Aorta (tissue), 5 donors: ENCODE results near the gene RGS19. TPM values are rescaled to one million over a fixed set of nuclear protein-coding genes. Genes with fewer than 3 reads are reported as not detected.
A peak's percentile ranks its signal among the peaks of the same experiment; 100 is the strongest.

ENCODE experiments used
- ATAC-seq: fragments of 200-7000 bp; cut with Tn5 transposase; one replicate; pipeline ENCODE4 v1.9.1; 2022; ENCODE audit warnings: moderate library complexity; ENCODE audit not compliant: low FRiP score
- DNase-seq, 2 donors: peaks; one replicate each; pipeline ENCODE4 v3.0.0-alpha.2; 2020
- H3K27ac ChIP-seq, 2 donors: one replicate each; pipeline ENCODE4 v1.5.1; 2013; ENCODE audit warnings: low read length in 2 of 2, mild to moderate bottlenecking in 2 of 2, moderate library complexity in 2 of 2, control low read depth in 1 of 2, inconsistent platforms in 1 of 2, low read depth in 1 of 2
- H3K27me3 ChIP-seq, 2 donors: one replicate each; pipeline ENCODE4 v1.6.1; 2013; ENCODE audit warnings: control low read depth in 1 of 2, low read length in 1 of 2, mild to moderate bottlenecking in 1 of 2, moderate library complexity in 1 of 2; ENCODE audit not compliant: insufficient read depth in 2 of 2, control insufficient read depth in 1 of 2
- H3K36me3 ChIP-seq, 2 donors: one replicate each; pipeline ENCODE4 v1.6.1; 2013; ENCODE audit warnings: control low read depth in 1 of 2, low read length in 1 of 2, mild to moderate bottlenecking in 1 of 2; ENCODE audit not compliant: insufficient read depth in 2 of 2, control insufficient read depth in 1 of 2
- H3K4me1 ChIP-seq, 2 donors: one replicate each; pipeline ENCODE4 v1.6.1; 2013; ENCODE audit warnings: low read length in 2 of 2, control low read depth in 1 of 2, mild to moderate bottlenecking in 1 of 2, moderate library complexity in 1 of 2; ENCODE audit not compliant: insufficient read depth in 2 of 2, control insufficient read depth in 1 of 2
- H3K4me3 ChIP-seq, 2 donors: one replicate each; pipeline ENCODE4 v1.5.1; 2013; ENCODE audit warnings: low read length in 2 of 2, control low read depth in 1 of 2, mild to moderate bottlenecking in 1 of 2
- H3K9me3 ChIP-seq: one replicate; pipeline ENCODE4 v1.6.1; 2013; ENCODE audit warnings: mild to moderate bottlenecking, low read length; ENCODE audit not compliant: control insufficient read depth
- WGBS, 2 donors: extraction: QIAGEN DNeasy Blood & Tissue Kit; methylation state at CpG; one replicate each; pipeline ENCODE4 v1.1.7; 2013; 5-methylcytosine and 5-hydroxymethylcytosine counted together
- intact Hi-C, 2 donors: fragments of 100-400 bp; cut with DNase I; formaldehyde crosslinking; loops; one replicate each; pipeline versions ENCODE4 v1.14.2 to v1.15.0; 2022
- polyA plus RNA-seq, 2 donors: library from polyadenylated mRNA; stranded (reverse); fragments of 200-250 nt; gene quantifications; one replicate each; pipeline ENCODE4 v1.2.3, GENCODE V29; 2013
- total RNA-seq, 2 donors: library from RNA; stranded (reverse); fragmentation: NEBNext Ultra II Directional; extraction: Animal tissue kit (Norgen Biotek cat#: 25700); gene quantifications; one replicate each; pipeline ENCODE4 v1.2.1, GENCODE V29; 2021
- donor health status: healthy with polysubstance abuse.
- donor health status: Bipolar disorder and iron deficiency.
- donor health status: DM: no; HTN: no; CAD: no.
- donor health status: DM: no; HTN: no; CAD: no.
- donor health status: DM: yes; HTN: yes; CAD: no.

Gene RGS19
- total and polyA plus RNA-seq, 4 donors, result 10.8 to 23.8 (median 19.6) TPM

DNA sequence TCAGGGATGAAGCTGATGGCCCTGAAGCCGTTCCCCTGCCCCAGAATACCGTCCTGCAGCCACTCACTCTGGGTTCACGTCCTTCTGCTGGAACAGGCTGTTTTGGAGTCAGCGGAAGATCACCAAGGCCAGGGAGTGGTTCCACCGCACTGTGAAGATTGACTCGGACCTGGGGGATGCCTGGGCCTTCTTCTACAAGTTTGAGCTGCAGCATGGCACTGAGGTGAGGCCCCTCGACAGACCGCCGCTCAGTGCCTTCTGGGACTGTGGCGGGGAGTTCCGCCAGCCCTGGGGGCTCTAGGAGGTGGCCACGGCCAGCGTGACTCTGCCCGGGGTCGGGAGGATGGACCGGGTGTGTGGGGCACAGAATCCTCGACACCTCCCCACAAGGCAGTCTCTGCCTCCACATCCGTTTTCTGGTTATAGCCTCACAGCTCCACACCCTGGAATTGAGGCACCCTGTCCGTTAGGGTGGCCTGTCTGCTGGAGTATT, 47.5 kb downstream of the RGS19 start:
- Histone ChIP-seq H3K4me1 (no peaks in the 10 kb centered on the region), H3K27ac (no peak overlapping the region), H3K9me3 (no peaks in the 10 kb centered on the region), H3K4me3 (no peak overlapping the region), H3K27me3 (no peaks in the 10 kb centered on the region), H3K36me3 (peaks cover 0 to 17% of the 10 kb centered on the region in 2 donors)
- no peak for DNase-seq
- intact Hi-C loops, result no loop called here
- no peak for ATAC-seq
- WGBS, 2 donors, result 95% methylated on average over 15 to 19 of the region's 19 CpGs

DNA sequence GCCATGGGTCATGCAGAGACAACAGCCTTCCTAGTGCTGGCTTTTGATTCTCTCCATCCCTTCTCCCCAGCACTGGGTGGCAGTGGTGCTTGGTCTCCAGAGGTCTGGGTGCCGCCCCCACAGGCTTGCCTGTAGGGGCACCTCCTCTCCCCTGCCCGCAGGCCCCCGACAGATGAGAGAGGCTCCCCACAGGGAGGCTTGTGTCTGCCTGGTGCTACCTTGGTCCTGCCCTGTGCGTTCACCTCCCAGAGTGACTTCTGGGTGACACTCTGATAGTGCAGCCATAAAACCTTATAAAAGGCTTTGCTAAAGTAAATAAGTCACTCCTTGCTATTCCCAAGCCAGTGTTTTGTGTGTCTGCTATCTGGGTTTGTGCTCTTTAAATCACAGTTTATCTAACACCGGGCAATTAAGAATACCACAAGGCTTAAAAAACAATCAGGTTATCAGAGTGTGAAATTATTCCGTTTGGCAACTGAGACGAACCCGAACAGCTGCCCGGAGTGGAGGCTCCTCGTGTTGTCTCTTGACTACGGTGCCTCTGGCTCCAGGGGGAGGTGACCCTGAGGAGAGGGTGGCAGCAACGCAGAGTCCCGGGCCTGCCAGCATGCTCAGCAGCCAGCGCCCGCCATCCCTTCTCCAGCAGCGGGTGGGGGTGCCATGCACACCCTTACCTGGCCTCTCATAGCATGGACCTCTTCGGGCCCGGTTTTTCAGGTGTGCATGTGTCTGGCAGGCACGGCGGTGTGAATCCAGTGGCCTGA, 48.8 kb downstream of the RGS19 start:
- no peaks in the 10 kb centered on the region for H3K4me1 ChIP-seq
- peaks cover 0 to 20% of the 10 kb centered on the region in 2 donors for H3K36me3 ChIP-seq
- DNase-seq, result peak in 1 of 2 donors; percentile 22
- 89 to 94% methylated on average over 20 of the region's 20 CpGs for WGBS, 2 donors
- ATAC-seq, result no peak
- H3K27ac ChIP-seq, result no peak overlapping the region
- no peaks in the 10 kb centered on the region for H3K27me3 ChIP-seq
- H3K9me3 ChIP-seq, result no peaks in the 10 kb centered on the region
- no peak overlapping the region for H3K4me3 ChIP-seq
- intact Hi-C loops, result no loop called here

GRCh38 chr20:64029293-64030117, 49.8 kb downstream of the RGS19 start:
- no peak overlapping the region for H3K27ac ChIP-seq
- intact Hi-C loops, result no loop called here
- no peak overlapping the region for H3K4me3 ChIP-seq
- 93 to 95% methylated on average over 36 to 38 of the region's 38 CpGs for WGBS, 2 donors
- no peak for ATAC-seq
- no peaks in the 10 kb centered on the region for H3K4me1 ChIP-seq
- peaks cover 0 to 20% of the 10 kb centered on the region in 2 donors for H3K36me3 ChIP-seq
- no peak for DNase-seq
- H3K9me3 ChIP-seq, result no peaks in the 10 kb centered on the region
- H3K27me3 ChIP-seq, result no peaks in the 10 kb centered on the region

- DNase-seq, result no peak
- no peak for ATAC-seq
- Histone ChIP-seq H3K9me3 (no peaks in the 10 kb centered on the region), H3K4me3 (no peak overlapping the region), H3K27ac (no peak overlapping the region), H3K36me3 (peaks cover 0 to 20% of the 10 kb centered on the region in 2 donors), H3K27me3 (no peaks in the 10 kb centered on the region), H3K4me1 (no peaks in the 10 kb centered on the region)
- intact Hi-C loops, result no loop called here
- 49 to 51% methylated on average over 24 of the region's 24 CpGs for WGBS, 2 donors
Observed at GRCh38 chr20:64027981-64028685, 51.2 kb downstream of the RGS19 start.

- no peaks in the 10 kb centered on the region for H3K4me1 ChIP-seq
- WGBS, 2 donors, result 92 to 94% methylated on average over 29 of the region's 29 CpGs
- no peak for ATAC-seq
- H3K36me3 ChIP-seq, result peaks cover 3 to 16% of the 10 kb centered on the region in 2 donors
- intact Hi-C loops, result no loop called here
- no peak overlapping the region for H3K27ac ChIP-seq
- no peaks in the 10 kb centered on the region for H3K9me3 ChIP-seq
- no peak overlapping the region for H3K4me3 ChIP-seq
- no peaks in the 10 kb centered on the region for H3K27me3 ChIP-seq
- DNase-seq, result peak in 1 of 2 donors; percentile 41
Observed at GRCh38 chr20:64025826-64026412, 53.4 kb downstream of the RGS19 start.

- no peaks in the 10 kb centered on the region for H3K9me3 ChIP-seq
- WGBS, 2 donors, result 93 to 95% methylated on average over 18 of the region's 18 CpGs
- intact Hi-C loops, result no loop called here
- no peak overlapping the region for H3K27ac ChIP-seq
- no peak overlapping the region for H3K4me3 ChIP-seq
- DNase-seq (peak in 1 of 2 donors; percentile 19), ATAC-seq (no peak)
- H3K27me3 ChIP-seq, result no peaks in the 10 kb centered on the region
- peaks cover 3 to 14% of the 10 kb centered on the region in 2 donors for H3K36me3 ChIP-seq
- no peaks in the 10 kb centered on the region for H3K4me1 ChIP-seq
Observed at GRCh38 chr20:64025101-64025825, 54.1 kb downstream of the RGS19 start.

GRCh38 chr20:64024141-64024990, 55.0 kb downstream of the RGS19 start:
- Histone ChIP-seq H3K36me3 (peaks cover 3 to 12% of the 10 kb centered on the region in 2 donors), H3K4me3 (no peak overlapping the region), H3K4me1 (no peaks in the 10 kb centered on the region), H3K27me3 (no peaks in the 10 kb centered on the region), H3K27ac (no peak overlapping the region), H3K9me3 (no peaks in the 10 kb centered on the region)
- intact Hi-C loops, result no loop called here
- 89 to 91% methylated on average over 17 of the region's 17 CpGs for WGBS, 2 donors
- peak in 1 of 2 donors; percentile 35 for DNase-seq
- ATAC-seq, result no peak
